GM19438 (cell line): ENCODE results near the gene MAP3K5.

Source experiments
- ATAC-seq: cut with Tn5 transposase; IDR thresholded peaks from one replicate; pipeline ENCODE4 v1.9.1; 2021; ENCODE audit warnings: low read depth; ENCODE audit not compliant: unreplicated experiment

Gene MAP3K5

DNA sequence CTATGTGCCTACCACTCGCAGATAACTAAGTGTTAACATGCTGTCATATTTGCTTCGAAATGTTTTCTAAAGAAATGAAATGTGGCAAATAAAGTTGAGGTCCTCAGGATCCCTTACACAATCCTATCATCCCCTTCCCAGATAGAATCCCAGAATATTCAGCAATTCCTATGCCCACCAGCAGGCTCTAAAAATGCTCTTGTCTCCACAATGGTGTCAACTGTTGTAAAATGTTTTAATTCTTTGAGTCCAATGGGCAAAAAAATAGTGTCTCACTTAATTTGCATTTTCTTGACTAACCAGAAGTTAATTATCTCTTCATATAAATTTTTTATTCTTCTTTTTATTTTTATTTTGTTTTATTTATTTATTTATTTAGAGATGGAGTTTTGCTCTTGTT lies 138.2 kb downstream of the MAP3K5 start:
- no peak for ATAC-seq

- ATAC-seq = no peak
Observed at GRCh38 chr6:136652656-136653055, 139.6 kb downstream of the MAP3K5 start.

DNA sequence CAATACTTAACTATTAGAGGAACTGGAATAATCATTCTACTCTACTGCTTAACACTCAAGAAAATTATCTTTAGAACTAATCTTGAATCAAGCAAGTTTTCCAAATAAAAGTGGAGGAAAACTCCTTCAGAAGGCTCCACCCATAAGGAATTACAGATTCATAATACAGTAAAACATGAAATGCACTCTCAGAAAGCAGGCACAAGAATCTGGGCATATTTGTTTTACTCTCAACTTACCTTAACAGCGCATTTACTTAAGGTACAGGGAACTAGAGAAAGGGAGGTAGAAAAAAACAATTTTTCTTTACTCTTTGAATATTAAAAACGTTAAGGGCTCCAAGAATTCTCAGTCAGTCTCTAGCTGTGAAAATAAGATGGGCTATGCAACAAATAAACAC lies 140.3 kb downstream of the MAP3K5 start:
- no peak for ATAC-seq

- peak; percentile 57 for ATAC-seq
Observed at GRCh38 chr6:136647363-136647852, 144.9 kb downstream of the MAP3K5 start.

GRCh38 chr6:136646377-136646776 lies 145.9 kb downstream of the MAP3K5 start:
- ATAC-seq = no peak

DNA sequence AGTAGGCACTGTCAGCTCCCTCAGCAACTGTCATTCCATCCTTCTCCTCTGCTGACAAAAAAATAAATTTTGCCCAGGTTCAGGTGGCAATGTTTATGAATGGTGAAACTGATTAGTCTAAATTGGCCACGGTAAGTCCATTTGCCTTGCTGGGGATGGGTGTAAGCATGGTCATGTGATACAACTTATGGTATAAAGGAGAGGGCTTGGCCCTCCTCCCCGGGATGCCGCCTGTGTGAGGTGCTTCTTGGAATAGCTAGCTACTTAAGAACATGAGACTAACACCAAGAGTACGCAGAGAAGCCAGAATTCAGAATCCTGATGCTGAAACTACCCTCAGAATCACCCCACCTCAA lies 147.7 kb downstream of the MAP3K5 start:
- ATAC-seq = peak; percentile 14

GRCh38 chr6:136643850-136644596 lies 148.3 kb downstream of the MAP3K5 start:
- ATAC-seq = peak; percentile 57

GRCh38 chr6:136641873-136642465 lies 150.3 kb downstream of the MAP3K5 start:
- ATAC-seq = no peak

DNA sequence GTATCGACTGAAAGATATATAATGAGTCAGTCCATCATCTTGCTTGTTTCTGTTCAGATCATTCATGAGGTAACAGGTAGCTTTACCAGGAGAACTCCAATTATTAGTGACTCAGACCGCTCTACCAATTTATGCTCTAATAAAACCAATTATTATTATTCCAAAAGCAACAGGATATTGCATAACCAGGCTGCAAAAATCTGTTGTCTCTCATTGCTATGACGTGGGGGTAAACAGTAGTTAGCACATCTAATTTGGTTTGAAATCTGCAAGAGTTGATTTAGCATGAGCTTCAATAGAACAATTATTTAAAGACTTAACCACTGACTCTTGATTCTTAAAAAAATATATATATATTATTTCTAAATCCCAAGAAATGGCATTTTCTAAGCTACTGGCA lies 151.1 kb downstream of the MAP3K5 start:
- no peak for ATAC-seq

DNA sequence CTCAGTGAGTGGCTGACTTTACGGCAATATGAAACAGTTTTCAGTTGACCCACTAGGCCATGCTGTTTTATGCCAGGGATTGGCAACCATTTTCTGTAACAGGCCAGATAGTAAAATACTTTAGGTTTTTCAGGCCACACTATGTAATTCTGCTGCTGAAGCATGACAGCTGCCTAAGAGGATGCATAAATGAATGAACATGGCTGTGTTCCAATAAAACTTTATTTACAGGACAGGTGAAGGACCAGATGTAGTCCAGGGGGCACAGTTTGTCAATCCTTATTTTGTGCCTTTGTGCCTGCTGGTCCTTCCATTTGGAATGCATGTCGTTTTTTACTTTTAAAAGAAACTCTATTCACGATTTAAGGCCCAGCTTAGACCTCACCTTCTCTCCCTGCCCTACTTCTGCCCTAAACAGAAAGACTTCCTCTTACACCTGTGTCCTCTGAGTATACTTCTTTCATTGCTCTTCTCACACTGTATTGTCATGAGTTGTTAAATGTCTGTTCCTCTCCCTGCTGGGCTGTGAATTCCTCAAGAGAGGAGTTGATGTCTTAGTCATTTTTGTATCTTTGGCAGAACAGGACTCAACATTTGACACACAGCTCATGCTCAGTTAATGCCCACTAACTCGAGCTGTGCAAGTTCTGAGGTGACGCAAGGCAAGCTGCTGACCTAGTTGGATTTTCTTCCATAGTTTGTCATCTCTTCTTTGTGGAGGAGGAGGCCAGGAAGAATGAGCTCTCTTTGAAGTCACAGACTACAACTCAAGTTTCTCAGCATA lies 152.0 kb downstream of the MAP3K5 start:
- ATAC-seq = no peak

GRCh38 chr6:136639702-136640101 lies 152.6 kb downstream of the MAP3K5 start:
- ATAC-seq = no peak

- no peak for ATAC-seq
Observed at GRCh38 chr6:136635615-136636014, 156.7 kb downstream of the MAP3K5 start.

GRCh38 chr6:136633355-136633754 lies 158.9 kb downstream of the MAP3K5 start:
- ATAC-seq = no peak

- ATAC-seq = no peak
Observed at GRCh38 chr6:136628996-136629395, 163.3 kb downstream of the MAP3K5 start.

- no peak for ATAC-seq
Observed at GRCh38 chr6:136627191-136627590, 165.1 kb downstream of the MAP3K5 start.

DNA sequence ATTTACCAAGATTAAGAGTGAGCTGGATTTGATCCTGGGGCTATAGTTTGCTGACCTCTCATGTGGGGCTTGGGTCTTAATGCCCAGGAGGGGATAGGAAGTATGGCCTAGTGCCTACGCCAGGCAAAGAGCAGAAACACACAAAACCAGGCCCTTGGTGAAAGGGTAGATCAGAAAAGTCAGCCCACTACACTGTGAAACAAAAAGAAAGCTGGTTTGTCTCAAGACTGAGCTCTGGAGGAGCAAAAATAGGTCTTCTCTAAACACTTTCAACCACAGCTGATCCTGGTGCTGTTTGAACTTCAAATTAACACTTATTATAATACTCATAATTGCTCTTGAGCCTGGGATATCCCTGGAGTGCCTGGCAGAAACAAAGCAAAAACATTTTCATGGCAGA lies 167.0 kb downstream of the MAP3K5 start:
- ATAC-seq = no peak

GRCh38 chr6:136624347-136624746 lies 167.9 kb downstream of the MAP3K5 start:
- no peak for ATAC-seq

- no peak for ATAC-seq
Observed at GRCh38 chr6:136618086-136618485, 174.2 kb downstream of the MAP3K5 start.

- no peak for ATAC-seq
Observed at GRCh38 chr6:136616527-136616926, 175.8 kb downstream of the MAP3K5 start.

- ATAC-seq = no peak
Observed at GRCh38 chr6:136614994-136615393, 177.3 kb downstream of the MAP3K5 start.

DNA sequence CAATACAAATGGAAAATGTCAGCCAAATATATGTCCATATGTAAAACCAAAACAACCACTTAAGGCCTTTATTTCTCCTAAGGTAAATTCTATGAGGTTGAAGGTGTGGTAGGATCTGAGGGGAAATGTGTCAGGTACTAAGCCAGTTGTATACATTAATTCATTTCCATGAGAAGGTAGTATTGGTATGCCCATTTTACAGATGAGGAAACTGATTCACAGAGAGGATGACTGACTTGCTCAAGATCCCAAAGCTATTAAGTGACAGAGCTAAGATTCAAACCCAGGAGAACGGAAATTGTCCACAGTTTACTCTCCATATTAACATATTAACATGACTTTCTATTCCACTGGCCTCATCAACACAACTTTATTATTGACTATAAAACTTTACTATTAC lies 177.9 kb downstream of the MAP3K5 start:
- no peak for ATAC-seq

DNA sequence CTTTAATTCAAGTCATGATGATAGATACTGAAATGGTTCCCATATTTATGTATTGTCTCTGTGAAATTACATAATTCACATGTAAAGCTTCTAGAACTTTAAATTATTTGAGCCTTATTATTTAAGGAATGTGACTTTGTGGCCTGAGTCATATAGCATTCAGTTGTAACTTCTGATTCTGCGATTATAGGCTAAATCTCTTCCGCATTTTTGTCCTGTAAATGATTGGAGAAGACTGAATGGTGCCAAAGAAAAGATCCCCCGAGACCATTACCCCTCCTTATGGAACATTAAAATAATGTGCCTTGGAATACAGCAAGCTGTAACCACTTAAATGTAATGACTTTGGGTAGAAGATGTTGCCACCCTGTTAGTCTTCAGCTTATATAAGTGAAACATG lies 178.8 kb downstream of the MAP3K5 start:
- no peak for ATAC-seq
